ENCODE results near the gene SCN3A.

SCN3A gene

GRCh38 chr2:165055082-165055851, 148.6 kb downstream of the SCN3A start:
- DNase-seq, result no peak

GRCh38 chr2:165054652-165055051, 149.2 kb downstream of the SCN3A start:
- DNase-seq, result no peak

- DNase-seq, result no peak
Measured at GRCh38 chr2:165044505-165045303, 159.1 kb downstream of the SCN3A start.

Measured in fibroblast of skin of abdomen (primary cell).